Measurements from ENCODE around the gene SPR. TPM values are rescaled to one million over a fixed set of nuclear protein-coding genes. Genes with fewer than 3 reads are reported as not detected.
A peak's percentile ranks its signal among the peaks of the same experiment; 100 is the strongest.

SPR gene
- total and polyA plus RNA-seq, 2 of the 13 experiments (the other 11 are each of a cell fraction or from before 2014, with no cell fraction given): 34.0 to 96.0 TPM

DNA sequence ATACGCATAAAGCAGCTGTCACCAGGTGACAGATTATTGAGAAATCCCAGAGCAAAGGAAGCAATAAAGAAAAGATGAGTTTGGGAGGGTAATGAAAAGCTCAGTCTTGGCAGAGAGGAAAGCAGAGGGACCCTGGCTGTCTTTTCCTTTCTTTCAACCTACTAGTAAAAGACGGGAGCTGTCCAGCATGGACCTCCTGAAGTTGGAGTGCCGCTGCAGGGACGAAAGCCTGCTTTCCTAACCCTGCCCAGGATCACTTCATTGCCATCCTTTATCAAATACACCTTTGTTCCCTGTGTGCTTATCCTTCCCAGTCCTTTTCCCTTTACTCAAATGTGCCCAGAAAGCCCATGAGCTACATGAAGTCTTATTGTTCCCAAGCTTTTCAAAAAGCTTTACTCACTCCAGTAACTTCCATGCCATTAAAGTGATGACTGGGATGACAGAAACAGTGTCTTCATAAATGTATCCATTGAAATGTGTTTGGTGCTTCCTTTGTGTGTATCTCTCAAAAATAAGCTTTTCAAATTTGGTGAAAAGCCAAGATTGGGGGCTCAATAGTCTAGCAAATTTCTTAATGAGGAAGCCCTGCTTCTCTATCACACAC lies 3.7 kb upstream of the SPR start (continued):
- TF ChIP-seq GPN1 (CRISPR knock-in tag; IDR thresholded peaks at IDR 0.05; ENCODE audit: borderline replicate concordance) (no peak), SUZ12 (IDR thresholded peaks at IDR 0.05; ENCODE audit: low read depth, low read length) (no peak), POLR2AphosphoS2 (IDR thresholded peaks at IDR 0.05; ENCODE audit: low read depth, low read length) (no peak), BRD4 (CRISPR knock-in tag; IDR thresholded peaks at IDR 0.05) (no peak), ATF7 (IDR thresholded peaks at IDR 0.05) (no peak), ATF7 (CRISPR knock-in tag; IDR thresholded peaks at IDR 0.05) (no peak), NPAS2 (CRISPR knock-in tag; IDR thresholded peaks at IDR 0.05; ENCODE audit: borderline replicate concordance) (no peak), ARNTL (CRISPR knock-in tag; IDR thresholded peaks at IDR 0.05) (no peak), TSC22D2 (CRISPR knock-in tag; IDR thresholded peaks at IDR 0.05; ENCODE audit: borderline replicate concordance) (peak; percentile 97), ZNF615 (CRISPR knock-in tag; IDR thresholded peaks at IDR 0.05; ENCODE audit: borderline replicate concordance) (no peak), HES4 (CRISPR knock-in tag; IDR thresholded peaks at IDR 0.05; ENCODE audit: borderline replicate concordance) (peak; percentile 82), ZNF781 (CRISPR knock-in tag; IDR thresholded peaks at IDR 0.05; ENCODE audit: borderline replicate concordance, not compliant biosample characterization) (no peak), KDM1A (CRISPR knock-in tag; IDR thresholded peaks at IDR 0.05) (no peak), REXO4 (CRISPR knock-in tag; IDR thresholded peaks at IDR 0.05; ENCODE audit: borderline replicate concordance) (no peak), ATAD3A (CRISPR knock-in tag; IDR thresholded peaks at IDR 0.05) (no peak), GABPA (IDR thresholded peaks at IDR 0.05; ENCODE audit: low read depth, low read length) (no peak), GABPA (CRISPR knock-in tag; IDR thresholded peaks at IDR 0.05; ENCODE audit: low read depth) (no peak)
- TF ChIP-seq, protein P1, sequence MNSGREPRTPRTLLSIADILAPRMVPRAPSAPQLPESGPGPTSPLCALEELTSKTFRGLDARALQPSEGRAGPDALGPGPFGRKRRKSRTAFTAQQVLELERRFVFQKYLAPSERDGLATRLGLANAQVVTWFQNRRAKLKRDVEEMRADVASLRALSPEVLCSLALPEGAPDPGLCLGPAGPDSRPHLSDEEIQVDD (CRISPR knock-in tag; IDR thresholded peaks at IDR 0.05; ENCODE audit: borderline replicate concordance): no peak
- TF ChIP-seq, protein P2, sequence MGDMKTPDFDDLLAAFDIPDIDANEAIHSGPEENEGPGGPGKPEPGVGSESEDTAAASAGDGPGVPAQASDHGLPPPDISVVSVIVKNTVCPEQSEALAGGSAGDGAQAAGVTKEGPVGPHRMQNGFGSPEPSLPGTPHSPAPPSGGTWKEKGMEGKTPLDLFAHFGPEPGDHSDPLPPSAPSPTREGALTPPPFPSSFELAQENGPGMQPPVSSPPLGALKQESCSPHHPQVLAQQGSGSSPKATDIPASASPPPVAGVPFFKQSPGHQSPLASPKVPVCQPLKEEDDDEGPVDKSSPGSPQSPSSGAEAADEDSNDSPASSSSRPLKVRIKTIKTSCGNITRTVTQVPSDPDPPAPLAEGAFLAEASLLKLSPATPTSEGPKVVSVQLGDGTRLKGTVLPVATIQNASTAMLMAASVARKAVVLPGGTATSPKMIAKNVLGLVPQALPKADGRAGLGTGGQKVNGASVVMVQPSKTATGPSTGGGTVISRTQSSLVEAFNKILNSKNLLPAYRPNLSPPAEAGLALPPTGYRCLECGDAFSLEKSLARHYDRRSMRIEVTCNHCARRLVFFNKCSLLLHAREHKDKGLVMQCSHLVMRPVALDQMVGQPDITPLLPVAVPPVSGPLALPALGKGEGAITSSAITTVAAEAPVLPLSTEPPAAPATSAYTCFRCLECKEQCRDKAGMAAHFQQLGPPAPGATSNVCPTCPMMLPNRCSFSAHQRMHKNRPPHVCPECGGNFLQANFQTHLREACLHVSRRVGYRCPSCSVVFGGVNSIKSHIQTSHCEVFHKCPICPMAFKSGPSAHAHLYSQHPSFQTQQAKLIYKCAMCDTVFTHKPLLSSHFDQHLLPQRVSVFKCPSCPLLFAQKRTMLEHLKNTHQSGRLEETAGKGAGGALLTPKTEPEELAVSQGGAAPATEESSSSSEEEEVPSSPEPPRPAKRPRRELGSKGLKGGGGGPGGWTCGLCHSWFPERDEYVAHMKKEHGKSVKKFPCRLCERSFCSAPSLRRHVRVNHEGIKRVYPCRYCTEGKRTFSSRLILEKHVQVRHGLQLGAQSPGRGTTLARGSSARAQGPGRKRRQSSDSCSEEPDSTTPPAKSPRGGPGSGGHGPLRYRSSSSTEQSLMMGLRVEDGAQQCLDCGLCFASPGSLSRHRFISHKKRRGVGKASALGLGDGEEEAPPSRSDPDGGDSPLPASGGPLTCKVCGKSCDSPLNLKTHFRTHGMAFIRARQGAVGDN (CRISPR knock-in tag; IDR thresholded peaks at IDR 0.05): no peak
- TF ChIP-seq, protein P3, sequence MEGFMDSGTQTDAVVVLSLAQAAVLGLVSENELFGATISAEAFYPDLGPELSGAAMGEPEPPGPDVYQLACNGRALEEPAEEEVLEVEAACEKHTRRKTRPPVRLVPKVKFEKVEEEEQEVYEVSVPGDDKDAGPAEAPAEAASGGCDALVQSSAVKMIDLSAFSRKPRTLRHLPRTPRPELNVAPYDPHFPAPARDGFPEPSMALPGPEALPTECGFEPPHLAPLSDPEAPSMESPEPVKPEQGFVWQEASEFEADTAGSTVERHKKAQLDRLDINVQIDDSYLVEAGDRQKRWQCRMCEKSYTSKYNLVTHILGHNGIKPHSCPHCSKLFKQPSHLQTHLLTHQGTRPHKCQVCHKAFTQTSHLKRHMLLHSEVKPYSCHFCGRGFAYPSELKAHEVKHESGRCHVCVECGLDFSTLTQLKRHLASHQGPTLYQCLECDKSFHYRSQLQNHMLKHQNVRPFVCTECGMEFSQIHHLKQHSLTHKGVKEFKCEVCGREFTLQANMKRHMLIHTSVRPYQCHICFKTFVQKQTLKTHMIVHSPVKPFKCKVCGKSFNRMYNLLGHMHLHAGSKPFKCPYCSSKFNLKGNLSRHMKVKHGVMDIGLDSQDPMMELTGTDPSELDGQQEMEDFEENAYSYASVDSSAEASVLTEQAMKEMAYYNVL (CRISPR knock-in tag; IDR thresholded peaks at IDR 0.05; ENCODE audit: borderline replicate concordance): no peak
